HCT116 (cell line): ENCODE data around the gene ZNF79. TPM values are rescaled to one million over a fixed set of nuclear protein-coding genes. Genes with fewer than 3 reads are reported as not detected.
A peak's percentile ranks its signal among the peaks of the same experiment; 100 is the strongest.

Source experiments
- ATAC-seq: fragments of 200-7000 bp; cut with Tn5 transposase; 2 replicates; pipeline ENCODE4 v1.9.1; 2020; ENCODE audit warnings: mild to moderate bottlenecking, moderate library complexity
- BruUV-seq: library from RNA; stranded (reverse); fragments of 400-500 nt; replicated peaks from 2 replicates; lab custom pipeline; 2021; lab: Mats Ljungman, UMichigan
- CTCF ChIA-PET: fragments of 300-600 bp; sonication (Branson Sonifier 250); formaldehyde crosslinking; loops from one replicate; lab custom pipeline; 2021; ENCODE audit warnings: antibody characterized with exemption; lab: Charles Lee
- POLR2A ChIA-PET: fragments of 300-600, 350-600 bp; sonication (Branson Sonifier 250); formaldehyde crosslinking; loops from one replicate; lab custom pipeline; 2021; ENCODE audit warnings: antibody characterized with exemption; lab: Charles Lee
- RAD21 ChIA-PET, 2 experiments: fragments of 300-600 bp; sonication (Branson Sonifier 250); formaldehyde crosslinking; loops; one replicate each; lab custom pipeline; 2023; ENCODE audit warnings: low total read pairs in 2 of 2; ENCODE audit not compliant: uncharacterized antibody in 2 of 2, unreplicated experiment in 2 of 2, low non-redundant PET in 1 of 2; lab: Charles Lee
- DNase-seq: peaks from one replicate; pipeline ENCODE4 v3.0.0-alpha.2; 2010; ENCODE audit warnings: low read depth, low spot score
- H2AFZ ChIP-seq: fragments of 200-600 bp; shearing (Covaris generic), sonication (generic); 2 replicates; pipeline ENCODE4 v1.6.1; 2017; ENCODE audit warnings: low read depth, mixed run types, mixed read lengths, antibody characterized with exemption, low read length; ENCODE audit not compliant: poor library complexity, severe bottlenecking
- H3K27ac ChIP-seq: 2 replicates; pipeline ENCODE4 v1.5.1; 2012; ENCODE audit warnings: low read depth, low read length
- H3K27me3 ChIP-seq: fragments of 200-600 bp; sonication (generic); 2 replicates; pipeline ENCODE4 v1.6.1; 2016; ENCODE audit warnings: mixed run types, low read length, mixed read lengths; ENCODE audit not compliant: insufficient read depth
- H3K36me3 ChIP-seq, 2 experiments: fragments of 200-500 bp in 1 of 2; fragments of 200-600 bp in 1 of 2; sonication (Bioruptor generic) in 1 of 2; sonication (generic) in 1 of 2; 2 replicates each; pipeline versions ENCODE4 v1.5.1 to v1.6.1; 2014 to 2016; ENCODE audit warnings: low read length in 2 of 2, inconsistent platforms in 1 of 2, mixed read lengths in 1 of 2, mixed run types in 1 of 2; ENCODE audit not compliant: insufficient read depth in 2 of 2, control insufficient read depth in 1 of 2
- H3K4me1 ChIP-seq, 2 experiments: fragments of 200-600 bp in 1 of 2; sonication (generic) in 1 of 2; 2 replicates each; pipeline versions ENCODE4 v1.5.1 to v1.6.1; 2012 to 2017; ENCODE audit warnings: low read length in 2 of 2, inconsistent platforms in 1 of 2, mild to moderate bottlenecking in 1 of 2, mixed read lengths in 1 of 2, mixed run types in 1 of 2, moderate library complexity in 1 of 2; ENCODE audit not compliant: insufficient read depth in 2 of 2, control insufficient read depth in 1 of 2
- H3K4me2 ChIP-seq: fragments of 200-600 bp; sonication (generic); 2 replicates; pipeline ENCODE4 v1.6.1; 2017; ENCODE audit warnings: mixed run types, low read length, mixed read lengths
- H3K4me3 ChIP-seq, 2 experiments: fragments of 200-600 bp in 1 of 2; sonication (generic) in 1 of 2; replicated peaks in 1 of 2; 2 replicates each; pipeline ENCODE4 v1.5.1; 2011 to 2016; ENCODE audit warnings: low read length in 2 of 2, control low read depth in 1 of 2, low read depth in 1 of 2, mild to moderate bottlenecking in 1 of 2, mixed read lengths in 1 of 2, mixed run types in 1 of 2
- H3K79me2 ChIP-seq: fragments of 200-600 bp; sonication (generic); 2 replicates; pipeline ENCODE4 v1.6.1; 2017; ENCODE audit warnings: mild to moderate bottlenecking, mixed run types, low read length, moderate library complexity, mixed read lengths; ENCODE audit not compliant: insufficient read depth
- H3K9ac ChIP-seq: fragments of 200-600 bp; sonication (generic); 2 replicates; pipeline ENCODE4 v1.6.1; 2016; ENCODE audit warnings: low read length, mixed read lengths
- H3K9me2 ChIP-seq: fragments of 200-600 bp; sonication (generic), shearing (Covaris generic); 2 replicates; pipeline ENCODE4 v1.6.1; 2017; ENCODE audit warnings: mixed run types, mild to moderate bottlenecking, moderate library complexity; ENCODE audit not compliant: insufficient read depth
- H3K9me3 ChIP-seq, 2 experiments: fragments of 200-500 bp in 1 of 2; fragments of 200-600 bp in 1 of 2; sonication (Bioruptor generic) in 1 of 2; sonication (generic) in 1 of 2; 2 replicates each; pipeline ENCODE4 v1.6.1; 2014 to 2017; ENCODE audit warnings: low read length in 2 of 2, mixed read lengths in 2 of 2, inconsistent platforms in 1 of 2, low read depth in 1 of 2, mild to moderate bottlenecking in 1 of 2, mixed run types in 1 of 2, moderate library complexity in 1 of 2; ENCODE audit not compliant: control insufficient read depth in 1 of 2, insufficient read depth in 1 of 2
- H4K20me1 ChIP-seq: fragments of 200-600 bp; sonication (generic), shearing (Covaris generic); 2 replicates; pipeline ENCODE4 v1.6.1; 2017; ENCODE audit warnings: mixed run types, mild to moderate bottlenecking, moderate library complexity; ENCODE audit not compliant: insufficient read depth
- CBX3 ChIP-seq: IDR thresholded peaks from 2 replicates; pipeline ENCODE4 v1.6.1; 2012; ENCODE audit warnings: low read depth
- CTCF ChIP-seq, 3 experiments: fragments of 200-600 bp in 1 of 3; sonication (generic) in 1 of 3; IDR thresholded peaks in 2 of 3; conservative IDR thresholded peaks in 1 of 3; 2 replicates each; pipeline ENCODE4 v1.5.1; 2012 to 2017; ENCODE audit warnings: low read depth in 2 of 3, low read length in 2 of 3, antibody characterized with exemption in 1 of 3, borderline replicate concordance in 1 of 3, control low read depth in 1 of 3, mild to moderate bottlenecking in 1 of 3, mixed read lengths in 1 of 3, mixed run types in 1 of 3, moderate library complexity in 1 of 3; ENCODE audit not compliant: insufficient read depth in 1 of 3
- JUND ChIP-seq: IDR thresholded peaks from 2 replicates; pipeline ENCODE4 v1.6.1; 2012
- POLR2AphosphoS5 ChIP-seq: IDR thresholded peaks from 2 replicates; pipeline ENCODE4 v1.6.1; 2011; ENCODE audit warnings: mild to moderate bottlenecking, low read depth, low read length, moderate library complexity
- RAD21 ChIP-seq: IDR thresholded peaks from 2 replicates; pipeline ENCODE4 v1.6.1; 2012; ENCODE audit warnings: low read depth, mild to moderate bottlenecking
- REST ChIP-seq: IDR thresholded peaks from 2 replicates; pipeline ENCODE4 v1.6.1; 2012; ENCODE audit warnings: low read depth
- YY1 ChIP-seq: IDR thresholded peaks from 2 replicates; pipeline ENCODE4 v1.6.1; 2011; ENCODE audit warnings: low read length, low read depth, moderate library complexity, mild to moderate bottlenecking; ENCODE audit not compliant: insufficient replicate concordance; ENCODE audit errors: extremely low read depth
- intact Hi-C: fragments of 100-400 bp; cut with micrococcal nuclease; formaldehyde crosslinking; loops from 2 replicates; pipeline ENCODE4 v1.10.0; 2022
- total RNA-seq: library from RNA; stranded (reverse); gene quantifications from one replicate; pipeline ENCODE4 v1.2.1, GENCODE V29; 2021; ENCODE audit not compliant: unreplicated experiment

Gene ZNF79
- total RNA-seq, 1 experiment from 2014 or later = 5.3 TPM

- ChIA-PET POLR2A (no interaction called here), CTCF (interaction anchor here (0.7 to 1.7 kb wide), 2 partner anchors 175 to 184 kb away, joined by 3 to 4 read pairs; no protein-coding TSS in a partner anchor), RAD21 (no interaction called here)
- intact Hi-C loops = no loop called here
- Histone ChIP-seq H3K4me2 (peak overlapping the region; percentile 97), H2AFZ (no peak overlapping the region), H4K20me1 (no peaks in the 10 kb centered on the region), H3K9me3 (no peaks in the 10 kb centered on the region), H3K9me2 (no peaks in the 10 kb centered on the region), H3K9ac (no peak overlapping the region), H3K4me1 (peaks cover 3 to 24% of the 10 kb centered on the region in 2 experiments; a peak in 3 of 4 replicates), H3K4me3 (no peak overlapping the region), H3K79me2 (peaks cover 4% of the 10 kb centered on the region; the same call in 1 of the 2 replicates), H3K27ac (no peak overlapping the region), H3K27me3 (no peaks in the 10 kb centered on the region), H3K36me3 (no peaks in the 10 kb centered on the region; a peak in 1 of 4 replicates)
- ATAC-seq (no peak), DNase-seq (no peak)
- TF ChIP-seq JUND = no peak
- TF ChIP-seq CBX3 = no peak
- TF ChIP-seq YY1 = no peak
- TF ChIP-seq POLR2AphosphoS5 = no peak
- 0 out of 6 replicates have a peak, but pooled peaks of 2 of the 3 experiments have one; percentile 6 to 7 for TF ChIP-seq CTCF (IDR thresholded peaks at IDR 0.05 in 2 of 3, conservative IDR thresholded peaks at IDR 0.05 in 1 of 3; ENCODE audit: borderline replicate concordance in 1 of 3, insufficient read depth in 1 of 3, low read depth in 2 of 3, low read length in 2 of 3)
- TF ChIP-seq REST = no peak
- TF ChIP-seq RAD21 = no peak
- TSS peak; percentile 43 for BruUV-seq
These were observed 25.3 kb upstream of the ZNF79 start for GRCh38 chr9:127398715-127399400.
